Stomach (tissue), 4 donors: ENCODE data around the gene SCG2.

ENCODE experiments used
- CTCF ChIP-seq, 7 experiments: fragments of 450-650 bp in 4 of 7; fragments of 200-600 bp in 3 of 7; sonication (generic) in 3 of 7; IDR thresholded peaks; one replicate each; pipeline ENCODE4 v1.5.1; 2016 to 2019; ENCODE audit warnings: antibody characterized with exemption in 7 of 7, control low read depth in 2 of 7, mild to moderate bottlenecking in 1 of 7
- EP300 ChIP-seq: sonication (generic); formaldehyde crosslinking; IDR thresholded peaks from one replicate; pipeline ENCODE4 v1.6.1; 2017; ENCODE audit warnings: antibody characterized with exemption
- POLR2A ChIP-seq, 4 donors: fragments of 450-650 bp; IDR thresholded peaks; one replicate each; pipeline ENCODE4 v1.6.1; 2016; ENCODE audit warnings: antibody characterized with exemption in 4 of 4, control low read depth in 2 of 4, mild to moderate bottlenecking in 1 of 4, moderate library complexity in 1 of 4
- POLR2AphosphoS5 ChIP-seq, 3 donors: sonication (generic); formaldehyde crosslinking; IDR thresholded peaks; one replicate each; pipeline ENCODE4 v1.6.1; 2016; ENCODE audit warnings: antibody characterized with exemption in 3 of 3

GRCh38 chr2:223634238-223634637 is 32.1 kb upstream of the SCG2 start:
- TF ChIP-seq CTCF (IDR thresholded peaks at IDR 0.05) (no peak), POLR2AphosphoS5 (IDR thresholded peaks at IDR 0.05) (no peak), POLR2A (IDR thresholded peaks at IDR 0.05) (no peak), EP300 (no peak)
